ENCODE measurements around the gene NAV2. TPM values are rescaled to one million over a fixed set of nuclear protein-coding genes. Genes with fewer than 3 reads are reported as not detected.

The NAV2 gene
- total RNA-seq, 2 donors from 2014 or later: 21.3 to 45.3 TPM

DNA sequence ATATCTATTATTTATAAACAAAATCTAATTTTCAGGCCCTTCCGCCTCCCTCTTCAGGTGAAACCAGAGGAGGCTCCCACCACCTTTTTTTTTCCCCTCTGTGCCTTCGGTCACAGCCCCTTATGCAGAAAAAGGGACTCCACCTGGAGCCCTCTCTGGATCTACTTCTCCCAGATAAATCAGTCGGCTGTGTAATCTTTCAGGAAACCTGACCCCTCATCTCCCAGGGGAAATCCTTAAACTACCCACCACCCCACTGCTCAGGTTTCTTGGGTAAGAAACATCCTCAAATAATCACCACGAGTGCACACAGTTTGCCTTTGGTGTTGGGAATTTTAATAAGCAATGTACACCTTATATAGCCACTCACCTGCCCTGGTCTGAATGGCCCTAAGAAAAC is 104.2 kb downstream of the NAV2 start:
- intact Hi-C loops (cut with DNase I): no loop called here
- Histone ChIP-seq H3K36me3 (no peaks in the 10 kb centered on the region), H3K9ac (ENCODE audit: low read depth in 2 of 2, low read length in 2 of 2) (no peak overlapping the region), H3K27ac (no peak overlapping the region), H3K4me1 (no peaks in the 10 kb centered on the region), H3K27me3 (no peaks in the 10 kb centered on the region), H3K9me3 (no peaks in the 10 kb centered on the region), H3K4me3 (no peak overlapping the region)
- DNase-seq: no peak
- TF ChIP-seq CTCF (IDR thresholded peaks at IDR 0.05): no peak

GRCh38 chr11:19817265-19817851 is 104.7 kb downstream of the NAV2 start:
- no peak for TF ChIP-seq CTCF (IDR thresholded peaks at IDR 0.05)
- Histone ChIP-seq H3K36me3 (no peaks in the 10 kb centered on the region), H3K27ac (no peak overlapping the region), H3K4me1 (no peaks in the 10 kb centered on the region), H3K9ac (ENCODE audit: low read depth in 2 of 2, low read length in 2 of 2) (no peak overlapping the region), H3K9me3 (no peaks in the 10 kb centered on the region), H3K27me3 (no peaks in the 10 kb centered on the region), H3K4me3 (no peak overlapping the region)
- no peak for DNase-seq
- intact Hi-C loops (cut with DNase I): no loop called here

DNA sequence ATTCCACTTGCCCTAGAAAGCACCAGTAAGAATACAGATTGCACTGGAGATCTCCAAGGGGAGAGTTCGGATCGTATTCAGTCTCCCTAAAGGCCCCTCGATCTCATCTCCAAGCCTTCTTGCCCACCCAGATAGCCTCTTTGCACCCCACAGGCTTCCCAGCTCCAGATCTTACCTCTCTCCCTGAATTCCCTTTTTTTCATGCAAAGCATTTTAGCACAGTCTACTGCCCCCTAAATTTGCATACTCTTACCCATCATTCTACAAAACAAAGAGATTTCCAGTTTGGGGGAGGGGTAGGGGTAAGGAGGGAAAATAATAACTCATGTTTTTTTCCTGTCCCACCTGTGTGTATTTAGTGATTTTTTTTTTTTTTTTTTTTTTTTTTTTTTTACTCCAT is 105.2 kb downstream of the NAV2 start:
- Histone ChIP-seq H3K9me3 (no peaks in the 10 kb centered on the region), H3K36me3 (no peaks in the 10 kb centered on the region), H3K27ac (no peak overlapping the region), H3K27me3 (no peaks in the 10 kb centered on the region), H3K4me1 (no peaks in the 10 kb centered on the region), H3K4me3 (no peak overlapping the region), H3K9ac (ENCODE audit: low read depth in 2 of 2, low read length in 2 of 2) (no peak overlapping the region)
- DNase-seq: no peak
- no peak for TF ChIP-seq CTCF (IDR thresholded peaks at IDR 0.05)
- intact Hi-C loops (cut with DNase I): no loop called here

- no peak overlapping the region for H3K9ac ChIP-seq (ENCODE audit: low read depth in 2 of 2, low read length in 2 of 2)
- no peak overlapping the region for H3K4me3 ChIP-seq
- H3K27me3 ChIP-seq: no peaks in the 10 kb centered on the region
- no peak for TF ChIP-seq CTCF (IDR thresholded peaks at IDR 0.05)
- H3K36me3 ChIP-seq: no peaks in the 10 kb centered on the region
- no peak for DNase-seq
- intact Hi-C loops (cut with DNase I): no loop called here
- no peak overlapping the region for H3K27ac ChIP-seq
- H3K9me3 ChIP-seq: no peaks in the 10 kb centered on the region
- H3K4me1 ChIP-seq: no peaks in the 10 kb centered on the region
Observed at GRCh38 chr11:19818619-19819018, 106.0 kb downstream of the NAV2 start.

GRCh38 chr11:19819148-19819547 is 106.5 kb downstream of the NAV2 start:
- Histone ChIP-seq H3K4me1 (no peaks in the 10 kb centered on the region), H3K36me3 (no peaks in the 10 kb centered on the region), H3K9me3 (no peaks in the 10 kb centered on the region), H3K9ac (ENCODE audit: low read depth in 2 of 2, low read length in 2 of 2) (no peak overlapping the region), H3K27me3 (no peaks in the 10 kb centered on the region), H3K27ac (no peak overlapping the region), H3K4me3 (no peak overlapping the region)
- TF ChIP-seq CTCF (IDR thresholded peaks at IDR 0.05): no peak
- DNase-seq: no peak
- intact Hi-C loops (cut with DNase I): no loop called here

All from colonic mucosa (tissue), 4 donors.